Stimulated activated CD4-positive, alpha-beta T cell treated with anti-CD3 and anti-CD28 coated beads, Interleukin-4, amount 100 ng/mL, for 24 hours (primary cell): ENCODE data around the gene TRIM41.
"Not testable (repeated sequence)": the region's sequence is repeated elsewhere in the genome, so short reads cannot be mapped to it uniquely, and the experiment has no call there.

Source experiments
- DNase-seq: peaks from one replicate; pipeline ENCODE4 v3.0.0-alpha.2; 2020

TRIM41 gene

DNA sequence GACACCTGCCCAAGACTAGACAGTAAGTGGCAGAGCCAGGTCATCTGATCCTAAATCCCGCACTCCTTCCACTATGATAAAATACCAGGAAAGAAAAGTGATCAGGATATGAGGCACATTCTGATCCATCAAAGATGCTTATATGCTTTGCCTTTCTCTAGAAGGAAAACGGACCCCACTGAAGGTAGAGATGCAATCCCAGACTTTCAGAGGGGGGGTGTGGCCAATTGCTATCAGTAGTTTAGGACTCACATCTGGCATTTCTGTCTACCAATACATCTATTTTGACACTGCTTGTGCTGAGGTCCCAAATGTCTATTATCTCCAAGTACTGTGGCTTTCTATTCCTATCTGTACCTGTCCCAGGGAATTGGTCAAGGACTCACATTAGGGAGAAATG lies 36.2 kb downstream of the TRIM41 start:
- no peak for DNase-seq

DNA sequence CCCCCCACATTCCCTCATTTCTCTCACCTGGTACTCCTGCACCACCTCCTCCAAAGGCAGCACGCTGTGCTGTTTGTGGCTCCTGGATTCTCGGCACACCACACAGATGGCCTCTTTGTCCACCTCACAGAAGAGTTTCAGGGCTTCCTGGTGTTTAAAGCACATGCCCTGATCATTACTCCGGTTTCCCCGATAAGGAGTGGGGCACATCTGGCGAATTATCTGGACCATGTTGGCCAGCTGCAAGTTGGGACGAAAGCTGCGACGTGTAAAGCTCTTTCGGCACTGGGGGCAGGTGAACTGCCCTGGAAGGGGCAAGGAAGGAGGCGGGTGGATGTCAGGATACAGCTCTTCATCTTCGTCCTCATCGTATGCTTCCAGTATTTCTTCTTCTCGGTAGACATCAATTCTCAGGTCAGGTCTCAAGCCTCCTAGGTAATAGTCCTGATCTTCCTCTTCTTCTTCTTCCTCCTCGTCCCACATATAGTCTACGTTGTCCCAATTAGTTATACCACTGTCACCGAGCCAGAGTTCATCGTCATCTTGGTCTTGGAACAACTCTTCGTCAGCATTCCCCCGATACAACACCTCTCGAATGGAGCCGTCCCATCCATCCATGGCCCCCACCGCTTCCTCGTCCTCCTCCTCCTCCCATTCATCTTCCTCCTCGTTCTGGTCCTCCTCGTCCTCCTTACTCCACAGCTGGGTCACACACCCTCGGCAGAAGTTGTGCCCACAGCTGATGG lies 37.1 kb downstream of the TRIM41 start:
- DNase-seq, result no peak

DNA sequence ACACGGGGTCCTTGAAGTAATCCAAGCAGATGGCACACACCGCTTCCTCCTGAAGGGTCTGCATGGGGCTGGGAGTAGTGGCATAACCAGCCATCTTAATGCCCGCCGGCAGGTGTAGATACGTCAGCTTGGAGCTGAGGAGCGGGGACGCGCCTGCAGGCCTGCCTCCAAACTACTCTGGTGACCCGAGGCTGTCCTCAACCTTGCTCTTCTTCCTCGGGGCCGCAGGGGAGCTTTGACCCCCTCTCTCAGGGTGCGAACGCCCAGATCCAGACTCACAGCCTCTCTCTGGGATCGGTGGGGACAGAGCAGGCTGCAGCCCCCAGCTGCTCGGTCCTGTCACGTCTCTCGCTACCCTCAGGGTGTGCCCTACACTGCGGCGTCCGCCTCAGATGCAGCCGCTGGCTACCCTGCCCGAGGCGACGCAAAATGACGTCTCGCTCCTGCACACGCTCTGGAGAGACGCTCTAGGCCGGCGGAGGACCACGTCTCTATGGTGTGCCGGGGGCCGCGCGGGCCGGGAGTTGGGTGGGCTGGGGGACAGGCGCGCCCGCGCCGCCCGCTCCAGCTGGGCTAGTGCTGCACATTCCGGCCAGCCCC lies 37.7 kb downstream of the TRIM41 start, which contains the start of gene TRIM52:
Gene TRIM52 (minus strand): TSS at position 424 of the 600 bp plus-strand sequence. CDS start 330 bp downstream, at position 94.
- peak; percentile 90 for DNase-seq

DNA sequence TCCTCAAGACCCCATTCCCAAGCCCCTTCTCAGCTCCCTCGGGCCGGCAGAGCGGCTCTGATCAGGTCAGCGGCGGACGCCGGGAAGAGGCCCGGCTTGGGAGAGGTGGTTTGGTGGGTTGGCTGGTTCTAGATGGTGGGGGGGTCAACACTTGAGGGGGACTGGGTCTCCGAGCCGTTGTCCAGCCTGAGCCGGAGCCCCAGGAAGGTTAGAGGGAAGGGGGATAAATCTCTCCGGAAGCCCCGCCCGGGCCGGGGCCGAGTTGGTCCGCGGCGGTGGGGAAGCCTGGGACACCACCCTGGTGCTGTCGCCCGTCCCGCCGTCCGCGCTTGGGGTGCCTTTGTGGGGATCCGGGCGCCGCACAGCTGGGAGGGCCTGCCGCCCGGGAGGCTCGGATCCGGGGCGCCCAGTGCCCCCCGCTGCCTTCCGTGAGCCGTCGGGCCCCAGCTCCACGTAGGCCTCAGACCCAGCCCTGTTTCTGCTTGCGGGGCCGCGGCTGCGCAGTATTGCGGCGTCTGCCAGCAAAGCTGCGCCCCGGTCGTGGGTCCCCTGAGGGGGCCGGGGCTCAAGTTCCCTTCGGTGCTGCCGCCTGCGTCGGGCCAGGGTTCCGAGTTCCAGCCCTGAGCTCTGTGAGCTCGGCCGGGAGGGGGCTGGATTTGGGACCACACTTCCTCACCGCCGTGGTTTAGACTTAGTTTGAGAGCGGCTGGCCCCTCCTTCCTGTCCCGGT lies 38.4 kb downstream of the TRIM41 start:
- peak; percentile 74 for DNase-seq

DNA sequence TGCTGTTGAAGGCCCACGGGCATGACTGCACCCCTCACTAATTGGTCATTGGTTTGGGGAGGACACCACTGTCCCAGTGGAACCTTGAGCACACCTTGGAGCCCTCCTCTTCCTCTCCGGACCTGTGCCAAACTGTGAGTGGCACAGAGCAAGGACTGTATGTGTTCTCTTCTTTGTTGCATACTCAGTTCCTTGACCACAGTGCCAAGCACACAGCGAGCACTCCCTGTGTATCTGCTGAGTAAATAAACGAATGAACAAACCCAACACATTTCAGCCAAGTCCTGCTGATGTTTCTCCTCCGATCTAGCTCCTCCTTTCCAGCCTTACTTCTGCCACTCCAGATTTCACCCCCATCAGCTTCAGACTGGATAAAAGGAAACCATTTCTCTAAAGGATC lies 40.6 kb downstream of the TRIM41 start:
- DNase-seq, result no peak

DNA sequence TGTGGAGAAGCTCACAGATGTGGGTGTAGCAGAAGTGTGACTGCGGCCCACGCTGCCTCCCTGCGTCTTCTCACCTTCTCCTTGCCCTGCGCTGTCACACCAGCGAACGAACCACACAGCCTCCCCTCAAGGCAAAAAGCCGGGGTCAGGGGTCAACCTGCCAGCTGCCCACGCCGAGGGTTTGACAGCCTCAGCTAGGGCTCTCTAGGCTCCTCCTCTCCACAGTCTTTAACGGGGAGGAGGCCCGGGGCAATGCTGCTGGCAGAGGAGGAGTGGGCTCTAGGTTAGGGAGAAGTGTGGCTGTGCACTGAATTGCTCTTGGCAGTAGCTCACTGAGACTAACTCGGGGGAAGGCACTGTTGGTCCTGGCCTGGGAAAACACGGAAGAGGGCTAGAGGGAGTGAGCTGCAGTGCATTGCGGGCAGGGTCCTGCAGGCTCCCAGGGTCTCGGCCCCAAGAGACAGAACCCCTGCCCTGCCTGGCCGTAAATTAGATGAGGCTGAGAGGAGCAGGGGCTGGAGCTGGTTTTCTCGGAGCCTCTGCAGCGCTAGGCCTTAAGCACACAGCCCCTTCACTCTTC lies 42.1 kb downstream of the TRIM41 start:
- no peak for DNase-seq

DNA sequence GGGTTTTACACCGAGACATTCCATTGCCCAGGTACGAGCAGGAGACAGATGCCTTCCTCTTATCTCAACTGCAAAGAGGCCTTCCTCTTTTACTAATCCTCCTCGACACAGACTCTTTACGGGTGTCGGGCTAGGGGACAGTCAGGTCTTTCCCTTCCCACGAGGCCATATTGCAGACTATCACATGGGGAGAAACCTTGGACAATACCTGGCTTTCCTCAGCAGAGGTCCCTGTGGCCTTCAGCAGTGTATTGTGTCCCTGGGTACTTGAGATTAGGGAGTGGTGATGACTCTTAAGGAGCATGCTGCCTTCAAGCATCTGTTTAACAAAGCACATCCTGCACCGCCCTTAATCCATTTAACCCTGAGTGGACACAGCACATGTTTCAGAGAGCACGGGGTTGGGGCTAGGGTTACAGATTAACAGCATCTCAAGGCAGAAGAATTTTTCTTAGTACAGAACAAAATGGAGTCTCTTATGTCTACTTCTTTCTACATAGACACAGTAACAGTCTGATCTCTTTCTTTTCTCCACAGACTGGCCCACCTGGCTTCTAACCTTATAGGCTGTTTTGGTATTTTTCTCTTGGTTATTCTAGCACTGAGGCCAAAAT lies 44.3 kb downstream of the TRIM41 start:
- DNase-seq, result not testable (repeated sequence)

DNA sequence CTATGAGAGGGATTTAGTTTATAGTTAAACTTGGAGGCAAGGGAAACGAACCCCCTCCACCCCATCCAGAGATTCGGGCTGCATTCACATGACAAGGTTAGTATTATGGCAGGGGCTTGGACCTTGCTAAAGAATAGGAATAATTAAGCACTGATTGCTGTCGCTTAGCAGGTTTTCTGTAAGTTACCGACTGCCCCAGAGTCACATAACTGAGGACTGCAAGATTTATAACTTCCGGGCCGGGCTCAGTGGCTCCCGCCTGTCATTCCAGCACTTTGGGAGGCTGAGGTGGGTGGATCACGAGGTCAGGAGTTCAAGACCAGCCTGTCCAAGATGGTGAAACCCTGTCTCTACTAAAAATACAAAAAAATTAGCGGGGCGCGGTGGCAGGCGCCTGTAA lies 44.8 kb downstream of the TRIM41 start:
- not testable (repeated sequence) for DNase-seq

DNA sequence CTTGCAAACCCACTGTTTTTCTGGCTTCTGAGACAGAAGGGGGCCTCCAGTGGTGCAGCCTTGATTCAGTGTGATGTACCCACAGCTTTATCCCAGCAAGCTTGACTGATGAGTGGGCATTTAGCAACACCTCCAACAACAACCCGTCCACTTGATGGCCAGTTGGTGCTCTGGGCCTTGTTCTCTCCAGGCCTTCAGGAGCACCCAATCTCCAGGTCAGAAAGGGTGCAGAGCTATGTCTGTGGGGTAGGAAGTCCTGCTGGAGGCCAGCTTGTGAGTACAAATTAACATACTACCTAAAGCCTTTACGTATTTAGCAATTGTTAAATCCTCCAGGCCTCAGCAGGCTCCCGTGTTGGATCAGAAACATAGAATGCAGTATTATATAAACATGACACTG lies 48.0 kb downstream of the TRIM41 start:
- DNase-seq, result no peak

DNA sequence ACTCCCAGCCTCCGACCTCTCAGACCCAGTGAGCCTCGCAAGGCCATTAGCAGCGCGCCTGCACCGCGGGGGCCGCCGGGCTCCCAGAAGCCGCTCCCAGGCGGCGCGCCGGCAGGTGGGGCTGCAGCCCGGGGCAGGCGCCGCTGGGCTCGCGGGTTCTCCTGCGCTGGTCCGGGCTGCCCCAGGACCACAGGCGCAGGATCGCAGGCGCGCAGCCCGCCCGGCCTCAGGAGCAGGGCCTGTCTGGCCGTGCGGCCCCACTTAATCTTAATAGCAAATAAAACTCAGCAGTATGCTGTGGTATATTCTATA lies 50.3 kb downstream of the TRIM41 start:
- not testable (repeated sequence) for DNase-seq

DNA sequence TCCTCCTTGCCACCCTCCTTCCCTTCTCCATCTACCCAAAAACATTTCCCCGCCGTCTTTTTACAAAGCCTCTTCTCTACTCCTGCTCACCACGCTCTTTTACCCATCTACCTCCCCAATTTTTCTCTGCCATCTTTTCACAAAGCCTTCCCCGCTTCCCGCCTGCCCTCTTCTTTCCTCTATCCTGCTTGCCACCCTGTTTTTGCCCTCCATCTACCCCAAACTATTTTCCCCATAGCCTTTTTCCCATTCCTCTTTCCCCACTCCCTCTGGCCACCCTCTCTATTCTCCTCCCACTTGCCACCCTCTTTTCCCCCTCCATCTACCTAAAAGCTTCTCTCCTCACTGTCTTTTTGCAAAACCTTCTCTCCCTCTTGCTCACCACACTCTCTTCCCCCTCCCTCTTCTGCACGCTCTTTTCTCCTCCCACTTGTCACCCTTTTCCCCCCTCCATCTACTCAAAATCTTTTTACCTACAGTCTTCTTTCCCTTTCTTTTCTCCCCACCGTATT lies 57.2 kb downstream of the TRIM41 start:
- no peak for DNase-seq

DNA sequence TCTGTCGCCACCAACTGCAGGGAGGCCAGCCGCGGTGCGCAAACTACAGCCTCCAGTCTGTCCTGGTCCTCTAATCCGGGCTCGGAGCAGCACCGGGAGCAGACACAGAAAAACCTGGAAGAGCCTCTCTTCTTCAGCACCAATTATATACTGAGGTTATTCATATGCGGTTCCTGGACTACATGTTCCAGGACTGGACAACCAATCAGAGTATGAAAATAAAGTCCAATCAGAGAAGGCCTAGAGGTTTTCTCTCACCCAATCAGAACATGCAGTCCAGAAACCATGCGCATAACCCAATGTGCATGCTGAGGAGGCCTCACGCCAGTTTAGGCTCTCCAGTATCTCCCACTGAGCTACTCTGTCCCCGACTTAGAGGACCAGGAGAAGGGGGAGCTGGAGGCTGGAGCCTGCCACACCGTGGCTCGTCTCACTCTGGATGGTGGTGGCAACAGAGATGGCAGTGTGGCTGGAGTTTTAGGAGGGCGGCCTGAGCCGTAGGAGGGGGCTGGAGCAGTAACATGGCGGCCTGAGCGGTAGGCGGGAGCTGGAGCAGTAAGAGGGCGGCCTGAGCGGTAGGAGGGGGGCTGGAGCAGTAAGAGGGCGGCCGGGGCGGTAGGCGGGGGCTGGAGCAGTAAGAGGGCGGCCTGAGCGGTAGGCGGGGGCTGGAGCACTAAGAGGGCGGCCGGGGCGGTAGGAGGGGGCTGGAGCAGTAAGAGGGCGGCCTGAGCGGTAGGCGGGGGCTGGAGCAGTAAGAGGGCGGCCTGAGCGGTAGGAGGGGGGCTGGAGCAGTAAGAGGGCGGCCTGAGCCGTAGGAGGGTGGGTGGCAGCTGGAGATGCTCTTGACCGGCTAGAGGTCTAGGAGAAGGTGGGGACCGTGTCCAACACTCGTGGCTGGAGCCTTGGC lies 58.2 kb downstream of the TRIM41 start:
- DNase-seq, result no peak

DNA sequence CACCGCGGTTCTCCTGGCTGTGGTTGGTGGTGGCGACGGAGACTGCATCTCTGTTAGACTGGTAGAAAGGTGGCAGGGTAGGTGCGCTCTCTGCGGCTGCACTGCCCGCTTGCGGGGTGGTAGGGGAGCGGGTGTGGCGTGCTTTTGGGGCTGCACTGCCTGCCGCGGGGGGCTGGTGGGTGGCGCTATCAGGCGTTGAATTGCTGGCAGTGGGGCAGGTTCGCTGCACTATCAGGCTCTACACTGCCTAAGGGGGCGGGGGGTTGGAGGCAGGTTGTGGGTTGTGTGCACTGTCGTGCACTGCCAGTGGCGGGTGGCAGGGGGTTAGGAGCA lies 58.9 kb downstream of the TRIM41 start:
- DNase-seq, result no peak

DNA sequence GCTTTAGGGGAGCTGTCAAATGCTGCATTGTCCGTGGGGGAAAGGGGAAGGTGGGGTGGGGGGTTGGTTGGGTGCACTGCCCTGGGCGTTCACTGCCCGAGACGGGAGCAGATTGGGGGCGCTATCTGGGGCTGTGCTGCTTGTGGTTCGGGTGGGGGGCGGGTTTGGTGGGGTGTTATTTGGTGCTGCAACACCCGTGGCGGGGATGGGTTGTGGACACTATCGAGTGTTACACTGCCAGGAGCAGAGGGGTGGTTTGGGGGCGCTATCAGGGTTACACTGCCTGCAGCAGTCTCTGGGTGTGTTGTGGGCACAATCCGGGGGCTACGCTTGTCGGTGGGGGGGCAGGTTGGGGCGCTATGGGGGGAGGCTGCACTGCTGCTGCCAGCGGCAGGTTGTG lies 59.3 kb downstream of the TRIM41 start:
- DNase-seq, result not testable (repeated sequence)

DNA sequence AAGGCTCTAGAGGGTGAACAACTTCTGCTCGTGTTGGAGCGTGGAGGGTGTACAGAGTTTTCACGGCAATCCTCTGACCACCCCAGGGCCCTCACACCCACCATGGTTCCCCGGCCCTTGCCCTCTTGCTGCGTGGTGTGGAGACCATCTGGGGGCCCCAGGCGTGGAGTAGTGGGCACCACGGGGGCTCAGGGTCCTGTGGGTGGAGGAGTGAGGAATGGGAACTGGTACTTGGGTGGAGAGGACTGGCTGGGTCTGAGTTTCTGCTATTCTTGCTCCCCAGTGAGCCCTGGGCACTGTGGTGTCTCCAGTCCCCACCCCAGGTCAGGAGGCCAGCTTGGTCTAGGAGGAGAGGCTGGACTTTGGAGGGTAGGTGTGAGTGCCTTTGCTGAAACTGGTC lies 59.8 kb downstream of the TRIM41 start:
- no peak for DNase-seq

DNA sequence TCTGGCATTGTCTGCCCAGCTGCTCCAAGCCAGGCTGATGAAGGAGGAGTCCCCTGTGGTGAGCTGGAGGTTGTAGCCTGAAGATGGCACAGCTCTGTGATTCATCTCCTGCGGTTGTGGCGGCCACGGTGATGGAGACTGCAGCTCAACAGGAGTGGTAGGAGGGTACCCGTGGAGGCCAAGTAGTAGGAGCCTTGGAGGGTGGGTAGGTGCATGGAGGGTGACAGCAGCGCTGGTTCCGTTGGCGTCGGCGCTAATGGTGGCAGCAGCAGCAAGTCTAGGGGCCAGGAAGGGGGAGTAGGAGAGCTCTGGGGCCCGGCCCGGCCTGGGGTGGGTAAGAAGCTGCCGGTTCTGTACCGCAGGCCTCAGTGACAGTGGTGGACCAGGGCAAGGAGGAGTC lies 60.3 kb downstream of the TRIM41 start:
- no peak for DNase-seq

DNA sequence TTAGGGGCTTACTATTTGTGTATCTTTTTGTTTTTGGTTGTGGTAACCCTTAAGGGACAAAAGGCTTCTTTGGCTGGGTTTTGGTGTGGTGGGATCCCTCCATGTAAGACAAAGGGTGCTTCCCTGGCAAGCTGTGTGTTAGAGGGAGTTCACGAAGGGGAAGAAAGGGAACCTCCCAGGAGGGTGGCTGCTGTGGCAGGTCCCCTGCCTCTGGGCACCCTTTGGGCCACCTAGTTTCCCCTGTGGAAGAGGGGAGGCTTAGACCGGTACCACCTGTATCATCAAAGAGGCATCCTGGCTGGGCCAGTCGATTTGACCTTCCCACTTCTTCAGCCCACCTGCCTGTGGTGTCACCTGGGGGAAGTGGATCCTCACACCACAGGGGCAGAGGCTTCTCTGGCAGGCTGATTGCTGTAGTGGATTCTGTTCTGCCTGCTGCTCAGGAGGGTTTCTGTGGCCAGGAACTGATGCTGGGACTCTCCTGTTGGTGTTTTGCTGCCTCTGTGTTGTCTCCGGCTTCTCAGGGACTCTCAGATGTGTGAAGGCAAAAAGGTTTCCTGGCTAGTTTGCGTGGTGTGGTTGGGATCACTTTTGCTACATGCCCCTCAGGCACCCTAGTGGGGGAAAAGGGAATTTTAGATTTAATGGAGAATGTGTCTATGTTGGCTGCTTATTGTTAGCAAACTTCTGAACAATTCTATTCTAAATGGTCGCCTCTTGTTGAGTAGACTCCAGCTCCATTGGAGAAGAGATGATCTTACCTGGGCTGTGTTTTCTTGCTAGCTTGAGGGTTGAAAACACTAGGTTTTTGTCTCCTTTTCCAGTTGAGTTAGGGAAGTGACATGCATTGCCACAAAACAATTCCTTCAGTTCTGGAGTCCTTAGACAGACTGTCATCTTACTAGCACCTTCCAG lies 61.0 kb downstream of the TRIM41 start:
- not testable (repeated sequence) for DNase-seq
